ENCODE measurements around the gene PRKCG.

PRKCG gene

GRCh38 chr19:53873773-53874605, 8.0 kb upstream of the PRKCG start:
- no peak for DNase-seq

GRCh38 chr19:53874606-53874990, 7.4 kb upstream of the PRKCG start:
- no peak for DNase-seq

GRCh38 chr19:53875602-53876325, 6.2 kb upstream of the PRKCG start:
- no peak for DNase-seq

- no peak for DNase-seq
These were observed 5.3 kb upstream of the PRKCG start for GRCh38 chr19:53876651-53877224.

- DNase-seq: peak; percentile 36
These were observed 4.6 kb upstream of the PRKCG start for GRCh38 chr19:53877361-53877766.

GRCh38 chr19:53878776-53879139, 3.2 kb upstream of the PRKCG start:
- DNase-seq: no peak

GRCh38 chr19:53879140-53880081, 2.6 kb upstream of the PRKCG start:
- DNase-seq: peak; percentile 83

GRCh38 chr19:53880711-53881481, 1.1 kb upstream of the PRKCG start:
- DNase-seq: no peak

- DNase-seq: no peak
These were observed 524 bp downstream of the PRKCG start for GRCh38 chr19:53882391-53883050.

- peak; percentile 28 for DNase-seq
These were observed 1.2 kb downstream of the PRKCG start for GRCh38 chr19:53883231-53883661.

- no peak for DNase-seq
These were observed 1.7 kb downstream of the PRKCG start for GRCh38 chr19:53883741-53884140.

- no peak for DNase-seq
These were observed 2.3 kb downstream of the PRKCG start for GRCh38 chr19:53884256-53884655.

GRCh38 chr19:53885036-53885435, 3.0 kb downstream of the PRKCG start:
- no peak for DNase-seq

- no peak for DNase-seq
These were observed 10.4 kb downstream of the PRKCG start for GRCh38 chr19:53892301-53892980.

- DNase-seq: no peak
These were observed 11.0 kb downstream of the PRKCG start for GRCh38 chr19:53892981-53893325.

GRCh38 chr19:53894707-53895106, 12.7 kb downstream of the PRKCG start:
- DNase-seq: no peak

GRCh38 chr19:53896682-53897081, 14.7 kb downstream of the PRKCG start:
- DNase-seq: no peak

- no peak for DNase-seq
These were observed 15.5 kb downstream of the PRKCG start for GRCh38 chr19:53897459-53897858.

- DNase-seq: no peak
These were observed 16.2 kb downstream of the PRKCG start for GRCh38 chr19:53898166-53898565.

GRCh38 chr19:53898636-53899341, 16.8 kb downstream of the PRKCG start:
- DNase-seq: no peak
